Astrocyte (in vitro differentiated cells and primary cell): ENCODE data around the gene PPP1R16B. TPM values are rescaled to one million over a fixed set of nuclear protein-coding genes. Genes with fewer than 3 reads are reported as not detected.

Experiments
- DNase-seq: peaks from one replicate; pipeline ENCODE4 v3.0.0-alpha.2; 2010; ENCODE audit warnings: low read depth
- FAIRE-seq: peaks from 2 replicates; lab custom pipeline; 2011; peaks lifted over from hg19 to GRCh38; lab: Jason Lieb, UNC
- H2AFZ ChIP-seq: 2 replicates; pipeline ENCODE4 v1.6.0; 2012; ENCODE audit warnings: low read depth, low read length, inconsistent platforms
- H3K27ac ChIP-seq: 2 replicates; pipeline ENCODE4 v1.5.1; 2011; ENCODE audit warnings: low read depth, low read length, inconsistent platforms
- H3K27me3 ChIP-seq: 2 replicates; pipeline ENCODE4 v1.6.0; 2011; ENCODE audit warnings: low read length, inconsistent platforms; ENCODE audit not compliant: insufficient read depth
- H3K36me3 ChIP-seq: 2 replicates; pipeline ENCODE4 v1.5.1; 2011; ENCODE audit warnings: low read length, inconsistent platforms; ENCODE audit not compliant: insufficient read depth
- H3K4me1 ChIP-seq: 2 replicates; pipeline ENCODE4 v1.5.1; 2011; ENCODE audit warnings: low read length, inconsistent platforms; ENCODE audit not compliant: insufficient read depth
- H3K4me2 ChIP-seq: 2 replicates; pipeline ENCODE4 v1.6.0; 2012; ENCODE audit warnings: low read length, inconsistent platforms
- H3K4me3 ChIP-seq: 2 replicates; pipeline ENCODE4 v1.5.1; 2011; ENCODE audit warnings: low read depth, mild to moderate bottlenecking, low read length, inconsistent platforms; ENCODE audit not compliant: insufficient read depth
- H3K79me2 ChIP-seq: 2 replicates; pipeline ENCODE4 v1.6.0; 2012; ENCODE audit warnings: mild to moderate bottlenecking, low read length, inconsistent platforms; ENCODE audit not compliant: insufficient read depth
- H3K9ac ChIP-seq: 2 replicates; pipeline ENCODE4 v1.6.0; 2012; ENCODE audit warnings: mild to moderate bottlenecking, low read length, inconsistent platforms
- H3K9me3 ChIP-seq: 2 replicates; pipeline ENCODE4 v1.5.1; 2012; ENCODE audit warnings: low read depth, mild to moderate bottlenecking, low read length, inconsistent platforms; ENCODE audit not compliant: insufficient read depth
- H4K20me1 ChIP-seq: 2 replicates; pipeline ENCODE4 v1.6.0; 2012; ENCODE audit warnings: low read length, inconsistent platforms; ENCODE audit not compliant: insufficient read depth
- H3K27ac Mint-ChIP-seq: one replicate; pipeline ENCODE4 v1.8.0; 2021; ENCODE audit warnings: mild to moderate bottlenecking, mixed read lengths; ENCODE audit not compliant: unreplicated experiment
- H3K27me3 Mint-ChIP-seq: one replicate; pipeline ENCODE4 v1.8.0; 2021; ENCODE audit warnings: low read depth, mixed read lengths; ENCODE audit not compliant: unreplicated experiment
- H3K36me3 Mint-ChIP-seq: one replicate; pipeline ENCODE4 v1.8.0; 2021; ENCODE audit warnings: low read depth, mixed read lengths; ENCODE audit not compliant: unreplicated experiment
- H3K4me1 Mint-ChIP-seq: one replicate; pipeline ENCODE4 v1.8.0; 2021; ENCODE audit warnings: low read depth, mixed read lengths; ENCODE audit not compliant: unreplicated experiment
- H3K4me3 Mint-ChIP-seq: one replicate; pipeline ENCODE4 v1.8.0; 2021; ENCODE audit warnings: mild to moderate bottlenecking, moderate library complexity, mixed read lengths; ENCODE audit not compliant: unreplicated experiment
- H3K9me3 Mint-ChIP-seq: one replicate; pipeline ENCODE4 v1.8.0; 2021; ENCODE audit warnings: mild to moderate bottlenecking, mixed read lengths; ENCODE audit not compliant: unreplicated experiment
- EZH2 ChIP-seq: IDR thresholded peaks from 2 replicates; pipeline ENCODE4 v1.6.1; 2012; ENCODE audit warnings: mild to moderate bottlenecking, low read length, inconsistent platforms; ENCODE audit not compliant: insufficient read depth
- total RNA-seq: library from RNA; stranded (reverse); gene quantifications from 2 replicates; pipeline ENCODE4 v1.2.1, GENCODE V29; 2021
- TF ChIP-seq, protein P1 (sequence below): IDR thresholded peaks from 2 replicates; pipeline ENCODE4 v1.5.1; 2011; ENCODE audit warnings: low read depth, mild to moderate bottlenecking, inconsistent platforms, low read length, moderate library complexity; ENCODE audit not compliant: insufficient read depth

PPP1R16B gene
- total RNA-seq, 1 donor from 2014 or later: 0.68 TPM

DNA sequence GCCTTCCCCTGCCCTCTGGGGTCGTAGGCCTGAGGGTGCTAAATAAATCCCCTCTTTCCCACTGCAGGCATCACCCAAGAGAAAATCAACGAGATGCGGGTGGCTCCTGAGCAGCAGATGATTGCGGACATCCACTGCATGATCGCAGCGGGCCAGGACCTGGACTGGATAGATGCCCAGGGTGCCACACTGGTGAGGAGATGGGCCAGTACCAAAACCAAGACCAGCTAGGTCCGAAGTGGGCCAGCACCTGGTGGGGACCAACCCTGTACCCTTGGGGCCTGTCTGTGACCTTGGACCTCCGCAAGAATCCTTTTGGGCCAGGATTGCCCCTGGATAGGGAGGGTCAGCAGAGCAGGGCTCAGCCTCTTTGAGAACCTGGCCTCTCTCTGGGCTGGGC lies 97.1 kb downstream of the PPP1R16B start:
- Histone ChIP-seq H3K9me3 (no peaks in the 10 kb centered on the region), H3K9ac (no peak overlapping the region), H3K4me2 (no peak overlapping the region), H3K27ac (no peak overlapping the region), H3K4me3 (no peak overlapping the region), H3K36me3 (no peaks in the 10 kb centered on the region), H3K79me2 (no peaks in the 10 kb centered on the region), H4K20me1 (no peaks in the 10 kb centered on the region), H3K4me1 (no peaks in the 10 kb centered on the region), H3K27me3 (peaks cover 3% of the 10 kb centered on the region), H2AFZ (no peak overlapping the region)
- Mint-ChIP-seq H3K4me1 (no peaks in the 10 kb centered on the region), H3K36me3 (peaks cover 7% of the 10 kb centered on the region), H3K27ac (no peak overlapping the region), H3K27me3 (peaks cover 4% of the 10 kb centered on the region), H3K4me3 (no peak overlapping the region), H3K9me3 (peaks cover 11% of the 10 kb centered on the region)
- DNase-seq: no peak
- no peak for FAIRE-seq
- no peak for TF ChIP-seq EZH2
- TF ChIP-seq, protein P1, sequence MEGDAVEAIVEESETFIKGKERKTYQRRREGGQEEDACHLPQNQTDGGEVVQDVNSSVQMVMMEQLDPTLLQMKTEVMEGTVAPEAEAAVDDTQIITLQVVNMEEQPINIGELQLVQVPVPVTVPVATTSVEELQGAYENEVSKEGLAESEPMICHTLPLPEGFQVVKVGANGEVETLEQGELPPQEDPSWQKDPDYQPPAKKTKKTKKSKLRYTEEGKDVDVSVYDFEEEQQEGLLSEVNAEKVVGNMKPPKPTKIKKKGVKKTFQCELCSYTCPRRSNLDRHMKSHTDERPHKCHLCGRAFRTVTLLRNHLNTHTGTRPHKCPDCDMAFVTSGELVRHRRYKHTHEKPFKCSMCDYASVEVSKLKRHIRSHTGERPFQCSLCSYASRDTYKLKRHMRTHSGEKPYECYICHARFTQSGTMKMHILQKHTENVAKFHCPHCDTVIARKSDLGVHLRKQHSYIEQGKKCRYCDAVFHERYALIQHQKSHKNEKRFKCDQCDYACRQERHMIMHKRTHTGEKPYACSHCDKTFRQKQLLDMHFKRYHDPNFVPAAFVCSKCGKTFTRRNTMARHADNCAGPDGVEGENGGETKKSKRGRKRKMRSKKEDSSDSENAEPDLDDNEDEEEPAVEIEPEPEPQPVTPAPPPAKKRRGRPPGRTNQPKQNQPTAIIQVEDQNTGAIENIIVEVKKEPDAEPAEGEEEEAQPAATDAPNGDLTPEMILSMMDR: no peak

- Mint-ChIP-seq H3K27ac (no peak overlapping the region), H3K4me1 (no peaks in the 10 kb centered on the region), H3K27me3 (peaks cover 7% of the 10 kb centered on the region), H3K4me3 (no peak overlapping the region), H3K9me3 (peaks cover 11% of the 10 kb centered on the region), H3K36me3 (peaks cover 7% of the 10 kb centered on the region)
- no peaks in the 10 kb centered on the region for H3K36me3 ChIP-seq
- FAIRE-seq (no peak), DNase-seq (no peak)
- H3K27ac ChIP-seq: no peak overlapping the region
- H2AFZ ChIP-seq: no peak overlapping the region
- no peak overlapping the region for H3K4me2 ChIP-seq
- H3K9me3 ChIP-seq: no peaks in the 10 kb centered on the region
- no peak overlapping the region for H3K9ac ChIP-seq
- no peaks in the 10 kb centered on the region for H3K4me1 ChIP-seq
- H3K4me3 ChIP-seq: no peak overlapping the region
- H4K20me1 ChIP-seq: no peaks in the 10 kb centered on the region
- H3K27me3 ChIP-seq: peaks cover 3% of the 10 kb centered on the region
- H3K79me2 ChIP-seq: no peaks in the 10 kb centered on the region
- no peak for TF ChIP-seq EZH2
- TF ChIP-seq, protein P1: no peak
These were observed 97.8 kb downstream of the PPP1R16B start for GRCh38 chr20:38903335-38903734.

DNA sequence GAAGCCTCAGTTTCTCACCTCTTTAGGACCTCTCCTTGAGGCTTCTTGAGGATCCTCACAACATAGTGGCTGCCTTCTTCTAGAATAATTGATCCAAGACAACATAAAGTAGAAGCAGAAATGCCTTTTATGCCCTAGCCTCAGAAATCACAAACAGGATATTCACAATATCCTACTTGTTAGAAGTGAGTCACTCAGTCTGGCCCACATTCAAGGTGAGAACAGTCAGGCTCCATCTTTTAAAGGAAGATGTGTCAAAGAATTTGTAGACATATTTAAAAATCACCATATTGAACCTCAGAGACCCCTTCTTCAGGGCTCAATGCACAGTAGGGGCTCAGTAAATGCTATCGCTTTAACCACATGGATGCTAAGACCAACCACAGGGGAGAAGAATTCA lies 99.9 kb downstream of the PPP1R16B start:
- H3K27me3 ChIP-seq: peaks cover under 1% of the 10 kb centered on the region
- H3K4me2 ChIP-seq: no peak overlapping the region
- H3K4me1 ChIP-seq: no peaks in the 10 kb centered on the region
- H2AFZ ChIP-seq: no peak overlapping the region
- H3K27me3 Mint-ChIP-seq: peaks cover 3% of the 10 kb centered on the region
- H3K27ac ChIP-seq: no peak overlapping the region
- H3K27ac Mint-ChIP-seq: no peak overlapping the region
- FAIRE-seq (no peak), DNase-seq (no peak)
- TF ChIP-seq, protein P1: no peak
- TF ChIP-seq EZH2: no peak
- H3K9ac ChIP-seq: no peak overlapping the region
- no peak overlapping the region for H3K4me3 ChIP-seq
- no peaks in the 10 kb centered on the region for H4K20me1 ChIP-seq
- peaks cover 11% of the 10 kb centered on the region for H3K9me3 Mint-ChIP-seq
- H3K4me1 Mint-ChIP-seq: no peaks in the 10 kb centered on the region
- H3K4me3 Mint-ChIP-seq: no peak overlapping the region
- H3K79me2 ChIP-seq: no peaks in the 10 kb centered on the region
- H3K36me3 Mint-ChIP-seq: peaks cover 7% of the 10 kb centered on the region
- no peaks in the 10 kb centered on the region for H3K36me3 ChIP-seq
- no peaks in the 10 kb centered on the region for H3K9me3 ChIP-seq
